ENCODE results near the gene TTC31.

The TTC31 gene

GRCh38 chr2:74515981-74516633 lies 33.2 kb downstream of the TTC31 start:
- Histone ChIP-seq H2AFZ (ENCODE audit: low read depth, low read length) (no peak overlapping the region), H3K27me3 (ENCODE audit: insufficient read depth, low read length, poor library complexity) (peaks cover 28% of the 10 kb centered on the region), H3K36me3 (ENCODE audit: insufficient read depth, low read length) (no peaks in the 10 kb centered on the region), H3K27ac (ENCODE audit: low read length) (no peak overlapping the region), H3K9me3 (ENCODE audit: insufficient read depth, low read length, severe bottlenecking) (no peaks in the 10 kb centered on the region), H3K79me2 (ENCODE audit: insufficient read depth, low read length) (no peaks in the 10 kb centered on the region), H3K4me1 (ENCODE audit: insufficient read depth, low read length) (peaks cover 7% of the 10 kb centered on the region; the same call in 1 of the 2 replicates), H3K4me2 (ENCODE audit: insufficient read depth, low read length) (no peak overlapping the region), H3K4me3 (ENCODE audit: low read depth in 1 of 2, low read length in 2 of 2) (no peak overlapping the region), H4K20me1 (ENCODE audit: insufficient read depth, low read length) (no peaks in the 10 kb centered on the region), H3K9ac (ENCODE audit: low read depth, low read length) (no peak overlapping the region)
- DNase-seq (no peak), ATAC-seq (ENCODE audit: insufficient read depth, low read depth) (no peak)
- TF ChIP-seq EZH2 (IDR thresholded peaks at IDR 0.05; ENCODE audit: borderline replicate concordance, low read depth, low read length, severe bottlenecking) = no peak
- TF ChIP-seq CTCF (IDR thresholded peaks at IDR 0.05; ENCODE audit: borderline replicate concordance, extremely low read depth, low read length, poor library complexity, severe bottlenecking) = no peak

- no peak overlapping the region for H2AFZ ChIP-seq (ENCODE audit: low read depth, low read length)
Measured at GRCh38 chr2:74516650-74517049, 33.8 kb downstream of the TTC31 start.

GRCh38 chr2:74522516-74522915 lies 39.6 kb downstream of the TTC31 start:
- TF ChIP-seq EZH2 (IDR thresholded peaks at IDR 0.05; ENCODE audit: borderline replicate concordance, low read depth, low read length, severe bottlenecking) = no peak
- no peak for TF ChIP-seq CTCF (IDR thresholded peaks at IDR 0.05; ENCODE audit: borderline replicate concordance, extremely low read depth, low read length, poor library complexity, severe bottlenecking)
- Histone ChIP-seq H3K4me2 (ENCODE audit: insufficient read depth, low read length) (no peak overlapping the region), H3K4me1 (ENCODE audit: insufficient read depth, low read length) (peaks cover 6% of the 10 kb centered on the region), H3K79me2 (ENCODE audit: insufficient read depth, low read length) (no peaks in the 10 kb centered on the region), H3K4me3 (ENCODE audit: low read depth in 1 of 2, low read length in 2 of 2) (no peak overlapping the region), H3K36me3 (ENCODE audit: insufficient read depth, low read length) (peaks cover 20% of the 10 kb centered on the region), H3K27ac (ENCODE audit: low read length) (no peak overlapping the region), H3K27me3 (ENCODE audit: insufficient read depth, low read length, poor library complexity) (peaks cover 9% of the 10 kb centered on the region), H3K9ac (ENCODE audit: low read depth, low read length) (no peak overlapping the region), H2AFZ (ENCODE audit: low read depth, low read length) (no peak overlapping the region), H3K9me3 (ENCODE audit: insufficient read depth, low read length, severe bottlenecking) (no peaks in the 10 kb centered on the region), H4K20me1 (ENCODE audit: insufficient read depth, low read length) (peaks cover 4% of the 10 kb centered on the region; the same call in 1 of the 2 replicates)
- ATAC-seq (ENCODE audit: insufficient read depth, low read depth) (no peak), DNase-seq (no peak)

More at GRCh38 chr2:74516650-74517049, 33.8 kb downstream of the TTC31 start:
- no peaks in the 10 kb centered on the region for H4K20me1 ChIP-seq (ENCODE audit: insufficient read depth, low read length)
- peaks cover 7% of the 10 kb centered on the region; the same call in 1 of the 2 replicates for H3K4me1 ChIP-seq (ENCODE audit: insufficient read depth, low read length)
- H3K27me3 ChIP-seq (ENCODE audit: insufficient read depth, low read length, poor library complexity) = peaks cover 28% of the 10 kb centered on the region
- TF ChIP-seq EZH2 (IDR thresholded peaks at IDR 0.05; ENCODE audit: borderline replicate concordance, low read depth, low read length, severe bottlenecking) (no peak), CTCF (IDR thresholded peaks at IDR 0.05; ENCODE audit: borderline replicate concordance, extremely low read depth, low read length, poor library complexity, severe bottlenecking) (no peak)
- DNase-seq = no peak
- H3K9me3 ChIP-seq (ENCODE audit: insufficient read depth, low read length, severe bottlenecking) = no peaks in the 10 kb centered on the region
- H3K36me3 ChIP-seq (ENCODE audit: insufficient read depth, low read length) = no peaks in the 10 kb centered on the region
- no peak for ATAC-seq (ENCODE audit: insufficient read depth, low read depth)
- H3K79me2 ChIP-seq (ENCODE audit: insufficient read depth, low read length) = no peaks in the 10 kb centered on the region
- H3K27ac ChIP-seq (ENCODE audit: low read length) = no peak overlapping the region
- no peak overlapping the region for H3K4me2 ChIP-seq (ENCODE audit: insufficient read depth, low read length)
- no peak overlapping the region for H3K4me3 ChIP-seq (ENCODE audit: low read depth in 1 of 2, low read length in 2 of 2)
- no peak overlapping the region for H3K9ac ChIP-seq (ENCODE audit: low read depth, low read length)
